Right cardiac atrium (tissue), 5 donors: Measurements from ENCODE around the gene FAM117B. TPM values are rescaled to one million over a fixed set of nuclear protein-coding genes. Genes with fewer than 3 reads are reported as not detected.

Experiments
- ATAC-seq, 2 donors: fragments of 200-7000 bp; cut with Tn5 transposase; one replicate each; pipeline versions ENCODE4 v1.8.0 to v1.9.1; 2020; ENCODE audit warnings: moderate library complexity in 2 of 2, mild to moderate bottlenecking in 1 of 2
- DNase-seq, 3 donors: peaks; one replicate each; pipeline ENCODE4 v3.0.0-alpha.2; 2020
- H3K27ac ChIP-seq: one replicate; pipeline ENCODE4 v1.5.1; 2013; ENCODE audit warnings: mild to moderate bottlenecking, low read length, control low read depth, moderate library complexity
- H3K27me3 ChIP-seq: one replicate; pipeline ENCODE4 v1.6.1; 2013; ENCODE audit not compliant: control insufficient read depth, insufficient read depth
- H3K4me1 ChIP-seq: one replicate; pipeline ENCODE4 v1.6.1; 2013; ENCODE audit warnings: low read length; ENCODE audit not compliant: control insufficient read depth, insufficient read depth
- H3K4me3 ChIP-seq: one replicate; pipeline ENCODE4 v1.5.1; 2013; ENCODE audit warnings: low read length, control low read depth
- H3K9me3 ChIP-seq: one replicate; pipeline ENCODE4 v1.6.1; 2013; ENCODE audit warnings: low read length; ENCODE audit not compliant: control insufficient read depth
- WGBS: extraction: QIAGEN DNeasy Blood & Tissue Kit; methylation state at CpG from one replicate; pipeline ENCODE4 v1.1.7; 2013; 5-methylcytosine and 5-hydroxymethylcytosine counted together
- intact Hi-C, 4 donors: fragments of 100-400 bp; cut with DNase I; formaldehyde crosslinking; loops; one replicate each; pipeline versions ENCODE4 v1.11.0 to v1.14.0; 2022 to 2023
- polyA plus RNA-seq: library from polyadenylated mRNA; stranded (reverse); fragments of 200-250 nt; gene quantifications from one replicate; pipeline ENCODE4 v1.2.3, GENCODE V29; 2013
- total RNA-seq, 4 donors: library from RNA; stranded (reverse); fragmentation: NEBNext Ultra II Directional; extraction: Animal tissue kit (Norgen Biotek cat#: 25700); gene quantifications; one replicate each; pipeline ENCODE4 v1.2.1, GENCODE V29; 2021
- donor health status: healthy with polysubstance abuse.
- donor health status: DM: no; HTN: yes; CAD: no.
- donor health status: DM: no; HTN: no; CAD: no.
- donor health status: DM: no; HTN: yes; CAD: no; lungs with severe emphysema.
- donor health status: DM: yes; HTN: yes; CAD: no.

Gene FAM117B
- total and polyA plus RNA-seq, 5 donors, result 1.5 to 4.5 (median 3.8) TPM

- Histone ChIP-seq H3K27me3 (no peaks in the 10 kb centered on the region), H3K4me1 (no peaks in the 10 kb centered on the region), H3K9me3 (no peaks in the 10 kb centered on the region), H3K4me3 (no peak overlapping the region), H3K27ac (no peak overlapping the region)
- DNase-seq (peak in 1 of 3 donors; percentile 53), ATAC-seq (peak; percentile 67 to 85)
- intact Hi-C loops, result no loop called here
- WGBS, result 21% methylated on average over 4 of the region's 4 CpGs
Measured at GRCh38 chr2:202815548-202816360, 181.0 kb downstream of the FAM117B start.

GRCh38 chr2:202817771-202818170 is 183.0 kb downstream of the FAM117B start:
- Histone ChIP-seq H3K4me1 (no peaks in the 10 kb centered on the region), H3K27ac (no peak overlapping the region), H3K27me3 (no peaks in the 10 kb centered on the region), H3K9me3 (no peaks in the 10 kb centered on the region), H3K4me3 (no peak overlapping the region)
- DNase-seq, result no peak
- intact Hi-C loops, result no loop called here
- ATAC-seq, result no peak
- WGBS, result 86% methylated on average over 1 of the region's 1 CpG

- H3K27me3 ChIP-seq, result no peaks in the 10 kb centered on the region
- intact Hi-C loops, result no loop called here
- WGBS, result 64% methylated on average over 3 of the region's 3 CpGs
Measured at GRCh38 chr2:202818321-202818720, 183.6 kb downstream of the FAM117B start.

More at GRCh38 chr2:202818321-202818720, 183.6 kb downstream of the FAM117B start:
- ATAC-seq, result no peak
- Histone ChIP-seq H3K9me3 (no peaks in the 10 kb centered on the region), H3K4me1 (no peaks in the 10 kb centered on the region), H3K27ac (no peak overlapping the region), H3K4me3 (no peak overlapping the region)
- no peak for DNase-seq

Other genes with a start within 250 kb of the FAM117B start
- 10 to 100 TPM in 3 of 4 donors, 1 to 10 TPM in 1; 7.3 to 17.7 (median 12.8) TPM for gene ICA1L, start 236.8 kb downstream of the FAM117B start, total RNA-seq
- gene ICA1L, start 236.8 kb downstream of the FAM117B start, polyA plus RNA-seq, result 5.1 TPM